Epithelial cell of proximal tubule (primary cell): Measurements from ENCODE around the gene CNGA2. TPM values are rescaled to one million over a fixed set of nuclear protein-coding genes. Genes with fewer than 3 reads are reported as not detected.

Source experiments
- DNase-seq: peaks from one replicate; pipeline ENCODE4 v3.0.0-alpha.2; 2011; ENCODE audit warnings: low read depth
- H3K4me3 ChIP-seq: 2 replicates; pipeline ENCODE4 v1.5.1; 2011; ENCODE audit warnings: low read depth, mild to moderate bottlenecking, low read length
- total RNA-seq: library from RNA; depleted of rRNA; stranded (reverse); fragments of >200 nt; gene quantifications from 2 replicates; pipeline ENCODE4 v1.2.3, GENCODE V29; 2015
- TF ChIP-seq, protein P1 (sequence below): conservative IDR thresholded peaks from 2 replicates; pipeline ENCODE4 v1.5.1; 2012; ENCODE audit warnings: low read depth, mild to moderate bottlenecking, low read length

The CNGA2 gene
- total RNA-seq, 1 donor from 2014 or later: not detected

DNA sequence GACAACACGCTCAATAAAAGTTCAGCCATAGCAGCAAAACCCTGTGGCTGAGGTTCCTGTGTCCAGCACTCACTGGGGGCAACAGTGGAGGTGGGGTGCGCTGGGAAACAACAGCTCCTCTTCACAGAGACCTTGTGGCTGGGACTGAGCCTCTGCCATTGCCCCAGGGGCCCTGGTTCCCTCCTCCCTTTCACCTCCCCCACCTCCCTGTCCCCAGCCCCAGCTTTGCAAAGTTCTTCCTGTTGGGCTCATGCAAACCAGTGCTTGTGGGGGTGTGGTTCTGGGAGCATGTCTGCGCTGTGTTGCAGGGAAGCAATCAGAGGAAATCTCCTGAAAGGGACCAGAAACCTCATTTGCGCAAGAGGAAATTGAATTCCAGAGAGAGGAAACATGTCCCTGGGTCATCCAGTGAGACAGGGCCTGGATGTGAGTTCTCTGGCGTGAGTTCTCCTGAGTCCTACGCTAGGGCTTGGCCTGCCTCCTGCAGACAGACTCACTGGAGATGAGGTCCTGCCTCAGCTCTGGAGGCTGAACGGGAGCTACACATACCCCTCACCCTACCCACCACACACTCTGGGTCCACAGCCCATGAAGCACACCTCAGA is 11.3 kb upstream of the CNGA2 start:
- TF ChIP-seq, protein P1, sequence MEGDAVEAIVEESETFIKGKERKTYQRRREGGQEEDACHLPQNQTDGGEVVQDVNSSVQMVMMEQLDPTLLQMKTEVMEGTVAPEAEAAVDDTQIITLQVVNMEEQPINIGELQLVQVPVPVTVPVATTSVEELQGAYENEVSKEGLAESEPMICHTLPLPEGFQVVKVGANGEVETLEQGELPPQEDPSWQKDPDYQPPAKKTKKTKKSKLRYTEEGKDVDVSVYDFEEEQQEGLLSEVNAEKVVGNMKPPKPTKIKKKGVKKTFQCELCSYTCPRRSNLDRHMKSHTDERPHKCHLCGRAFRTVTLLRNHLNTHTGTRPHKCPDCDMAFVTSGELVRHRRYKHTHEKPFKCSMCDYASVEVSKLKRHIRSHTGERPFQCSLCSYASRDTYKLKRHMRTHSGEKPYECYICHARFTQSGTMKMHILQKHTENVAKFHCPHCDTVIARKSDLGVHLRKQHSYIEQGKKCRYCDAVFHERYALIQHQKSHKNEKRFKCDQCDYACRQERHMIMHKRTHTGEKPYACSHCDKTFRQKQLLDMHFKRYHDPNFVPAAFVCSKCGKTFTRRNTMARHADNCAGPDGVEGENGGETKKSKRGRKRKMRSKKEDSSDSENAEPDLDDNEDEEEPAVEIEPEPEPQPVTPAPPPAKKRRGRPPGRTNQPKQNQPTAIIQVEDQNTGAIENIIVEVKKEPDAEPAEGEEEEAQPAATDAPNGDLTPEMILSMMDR: no peak
- no peak for DNase-seq
- H3K4me3 ChIP-seq: no peak overlapping the region

DNA sequence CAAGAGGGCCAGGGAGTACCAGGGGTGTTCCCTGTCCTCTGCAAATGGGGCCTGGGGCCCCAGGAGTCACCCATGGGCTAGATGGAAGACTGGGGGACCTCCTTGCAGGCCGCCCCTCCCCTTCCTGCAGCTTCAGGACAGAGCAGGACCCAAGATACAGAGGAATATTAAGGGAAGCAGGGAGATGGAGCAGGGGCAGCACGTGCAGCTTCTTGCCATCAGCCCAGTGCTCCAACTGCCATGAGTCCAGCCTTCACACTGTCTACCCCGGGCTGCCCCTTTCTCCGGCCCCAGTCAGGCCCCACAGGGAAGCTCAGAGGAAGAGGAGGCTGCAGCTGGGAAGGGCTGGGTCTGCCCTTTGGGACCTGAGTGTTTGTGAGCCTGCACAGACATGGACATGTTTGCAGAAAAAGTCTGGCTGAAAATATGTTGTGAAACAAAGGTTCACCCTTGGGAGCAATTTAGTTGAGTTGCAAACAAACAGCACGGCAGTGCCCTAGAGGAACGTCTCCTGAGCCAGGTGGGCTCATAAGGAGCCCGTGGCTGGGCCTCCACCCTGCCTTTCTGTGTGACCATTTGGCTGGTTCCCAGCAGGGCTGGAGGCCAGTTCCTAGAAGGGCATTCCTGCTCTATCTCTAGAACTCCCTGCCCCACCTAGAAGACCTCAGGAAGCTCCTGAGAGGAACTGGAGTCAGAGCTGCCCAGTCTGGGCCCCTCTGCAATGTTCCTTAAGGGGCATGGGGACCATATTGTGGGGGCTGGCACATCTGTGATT is 9.8 kb upstream of the CNGA2 start:
- no peak overlapping the region for H3K4me3 ChIP-seq
- DNase-seq: no peak
- TF ChIP-seq, protein P1: no peak

DNA sequence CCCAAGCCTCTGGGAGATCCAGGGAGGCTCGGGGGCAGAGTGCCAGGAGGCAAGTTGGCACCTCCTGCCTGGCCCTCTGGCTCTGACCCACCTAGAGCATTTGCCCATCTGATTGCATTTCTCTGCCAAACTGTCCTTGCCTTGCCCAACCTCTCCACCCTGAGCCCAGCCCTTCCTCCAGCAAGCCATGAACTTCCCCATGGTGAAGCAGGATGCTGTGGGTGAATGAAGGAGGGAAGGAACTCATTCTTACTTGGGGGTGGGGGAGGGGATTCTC is 9.3 kb upstream of the CNGA2 start:
- TF ChIP-seq, protein P1: no peak
- DNase-seq: no peak
- H3K4me3 ChIP-seq: no peak overlapping the region

DNA sequence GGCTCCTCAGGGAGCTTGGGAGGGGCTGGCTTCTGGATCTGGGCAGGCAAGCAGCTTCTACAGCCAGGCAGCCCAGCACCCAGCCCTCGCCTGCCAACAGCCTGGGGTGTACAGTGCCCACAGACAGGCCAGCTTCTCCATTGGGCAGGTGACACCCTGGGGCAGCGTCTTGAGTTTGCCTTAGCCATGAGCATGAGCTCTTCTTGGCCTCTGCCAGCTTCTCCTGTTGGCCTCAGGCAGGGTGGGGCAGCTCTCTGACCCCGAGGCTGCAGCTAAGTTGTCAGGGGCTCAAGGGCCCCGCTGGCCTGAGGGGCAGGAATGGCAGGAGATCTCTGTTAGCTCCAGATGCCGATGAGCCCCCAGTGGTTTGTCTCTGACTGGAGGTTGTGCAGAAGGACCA is 7.8 kb upstream of the CNGA2 start:
- H3K4me3 ChIP-seq: no peak overlapping the region
- no peak for DNase-seq
- TF ChIP-seq, protein P1: no peak

DNA sequence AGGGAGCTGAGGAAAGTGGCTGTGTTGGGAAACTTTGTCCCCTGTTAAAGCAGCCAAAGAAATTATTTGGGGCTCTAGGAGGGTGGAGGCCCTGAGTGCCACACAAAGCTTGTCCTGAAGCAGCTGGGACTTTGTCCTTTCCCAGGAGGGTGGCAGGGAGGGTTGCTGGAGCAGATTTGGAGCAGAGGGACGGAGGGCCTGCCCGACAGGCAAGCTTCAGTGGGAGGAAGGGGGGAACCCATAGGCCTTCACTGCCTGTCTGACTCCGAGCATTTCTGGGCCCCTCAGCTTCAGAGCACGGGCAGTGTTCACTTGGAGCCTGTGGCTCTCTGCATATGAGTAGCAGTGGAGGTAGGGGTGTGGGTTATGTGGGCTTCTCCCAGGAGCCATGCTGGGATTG is 7.2 kb upstream of the CNGA2 start:
- DNase-seq: no peak
- no peak overlapping the region for H3K4me3 ChIP-seq
- TF ChIP-seq, protein P1: no peak

DNA sequence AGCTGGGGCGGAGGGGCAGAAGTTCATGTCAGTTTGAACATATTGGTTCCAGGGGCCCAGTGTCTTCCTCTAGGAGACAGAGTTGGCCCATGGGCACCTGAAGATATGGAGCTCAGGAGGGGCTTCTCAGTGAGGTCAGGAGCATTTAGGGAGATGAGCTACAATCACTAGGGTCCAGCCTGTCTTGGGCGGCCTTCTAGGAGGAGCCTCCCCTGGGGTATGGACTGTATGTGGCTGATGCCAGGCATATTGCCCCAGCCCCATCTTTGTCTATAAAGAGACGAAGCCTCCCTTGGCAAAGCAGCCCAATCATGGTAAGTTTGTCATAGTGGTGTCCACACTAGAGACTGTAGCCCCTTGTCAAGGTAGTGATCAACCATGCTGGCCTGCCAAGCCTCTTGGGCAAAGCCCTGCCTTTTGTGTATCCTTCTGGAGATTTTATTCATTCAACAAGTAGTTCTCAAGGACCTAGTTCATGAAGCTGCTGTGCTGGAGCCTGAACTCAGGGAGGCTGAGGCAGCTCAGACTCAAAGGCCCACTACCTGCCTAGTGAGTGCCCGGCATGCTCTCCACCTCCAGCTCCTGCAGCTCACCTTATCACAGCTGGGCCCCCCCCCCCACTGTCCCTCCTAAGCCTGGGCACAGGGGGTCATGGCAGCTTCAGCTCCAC is 5.4 kb upstream of the CNGA2 start:
- TF ChIP-seq, protein P1: no peak
- no peak overlapping the region for H3K4me3 ChIP-seq
- DNase-seq: no peak
